GDM1 (cell line): ENCODE data around the gene NEMP2.
A peak's percentile ranks its signal among the peaks of the same experiment; 100 is the strongest.

Source experiments
- DNase-seq: peaks from one replicate; lab custom pipeline; 2025; lab: John Stamatoyannopoulos, UW

Gene NEMP2

GRCh38 chr2:190534310-190535120 lies at the start of gene NEMP2:
TSS of gene NEMP2 (minus strand) at chr2:190534722. CDS start at chr2:190534655, 67 bp downstream.
- peak; percentile 88 for DNase-seq

- DNase-seq: no peak
Measured at GRCh38 chr2:190583507-190584337, 49.2 kb upstream of the NEMP2 start.

GRCh38 chr2:190582736-190583506 lies 48.4 kb upstream of the NEMP2 start:
- DNase-seq: no peak

GRCh38 chr2:190582019-190582418 lies 47.5 kb upstream of the NEMP2 start:
- DNase-seq: no peak

GRCh38 chr2:190579915-190580846 lies 45.7 kb upstream of the NEMP2 start:
- no peak for DNase-seq

GRCh38 chr2:190579058-190579410 lies 44.5 kb upstream of the NEMP2 start:
- no peak for DNase-seq

- peak; percentile 53 for DNase-seq
Measured at GRCh38 chr2:190578158-190579057, 43.9 kb upstream of the NEMP2 start.

GRCh38 chr2:190576573-190576972 lies 42.1 kb upstream of the NEMP2 start:
- no peak for DNase-seq

GRCh38 chr2:190575263-190575662 lies 40.7 kb upstream of the NEMP2 start:
- DNase-seq: no peak

- no peak for DNase-seq
Measured at GRCh38 chr2:190574169-190574568, 39.6 kb upstream of the NEMP2 start.

GRCh38 chr2:190572246-190572645 lies 37.7 kb upstream of the NEMP2 start:
- DNase-seq: no peak

GRCh38 chr2:190571686-190572085 lies 37.2 kb upstream of the NEMP2 start:
- DNase-seq: no peak

- DNase-seq: no peak
Measured at GRCh38 chr2:190570871-190571270, 36.3 kb upstream of the NEMP2 start.

- DNase-seq: no peak
Measured at GRCh38 chr2:190569994-190570755, 35.7 kb upstream of the NEMP2 start.

- DNase-seq: no peak
Measured at GRCh38 chr2:190564838-190565237, 30.3 kb upstream of the NEMP2 start.

GRCh38 chr2:190563646-190564045 lies 29.1 kb upstream of the NEMP2 start:
- no peak for DNase-seq

- no peak for DNase-seq
Measured at GRCh38 chr2:190563109-190563508, 28.6 kb upstream of the NEMP2 start.

- DNase-seq: no peak
Measured at GRCh38 chr2:190562121-190562520, 27.6 kb upstream of the NEMP2 start.

- no peak for DNase-seq
Measured at GRCh38 chr2:190561094-190561493, 26.6 kb upstream of the NEMP2 start.
